Measurements from ENCODE around the gene NSDHL. TPM values are rescaled to one million over a fixed set of nuclear protein-coding genes. Genes with fewer than 3 reads are reported as not detected.
"Not testable (repeated sequence)": the region's sequence is repeated elsewhere in the genome, so short reads cannot be mapped to it uniquely, and the experiment has no call there.

Gene NSDHL
- total RNA-seq, 1 donor from 2014 or later: 8.8 TPM

- Histone ChIP-seq H3K27me3 (no peaks in the 10 kb centered on the region), H3K36me3 (no peaks in the 10 kb centered on the region), H3K27ac (no peak overlapping the region), H3K9me3 (no peaks in the 10 kb centered on the region), H3K4me3 (no peak overlapping the region), H3K4me1 (peaks cover 0 to 3% of the 10 kb centered on the region in 2 donors)
- TF ChIP-seq CTCF (IDR thresholded peaks at IDR 0.05): peak; percentile 33 to 70 (median 65)
- peak in 1 of 2 donors; percentile 75 for DNase-seq (ENCODE audit: low spot score in 2 of 2)
- intact Hi-C loops (cut with DNase I): no loop called here
These were observed 73.6 kb downstream of the NSDHL start for GRCh38 chrX:152904151-152905080.

- Histone ChIP-seq H3K36me3 (no peaks in the 10 kb centered on the region), H3K27me3 (no peaks in the 10 kb centered on the region), H3K27ac (no peak overlapping the region), H3K4me1 (peaks cover 0 to 3% of the 10 kb centered on the region in 2 donors), H3K9me3 (no peaks in the 10 kb centered on the region), H3K4me3 (no peak overlapping the region)
- TF ChIP-seq CTCF (IDR thresholded peaks at IDR 0.05): no peak
- intact Hi-C loops (cut with DNase I): no loop called here
- DNase-seq (ENCODE audit: low spot score in 2 of 2): no peak
These were observed 74.2 kb downstream of the NSDHL start for GRCh38 chrX:152905081-152905420.

- Histone ChIP-seq H3K27ac (no peak overlapping the region), H3K36me3 (no peaks in the 10 kb centered on the region), H3K4me1 (no peaks in the 10 kb centered on the region), H3K4me3 (no peak overlapping the region), H3K9me3 (no peaks in the 10 kb centered on the region), H3K27me3 (no peaks in the 10 kb centered on the region)
- TF ChIP-seq CTCF (IDR thresholded peaks at IDR 0.05): no peak
- no peak for DNase-seq (ENCODE audit: low spot score in 2 of 2)
- intact Hi-C loops (cut with DNase I): no loop called here
These were observed 76.3 kb downstream of the NSDHL start for GRCh38 chrX:152907084-152907651.

- Histone ChIP-seq H3K27me3 (no peaks in the 10 kb centered on the region), H3K4me3 (no peak overlapping the region), H3K9me3 (no peaks in the 10 kb centered on the region), H3K36me3 (no peaks in the 10 kb centered on the region), H3K4me1 (no peaks in the 10 kb centered on the region), H3K27ac (no peak overlapping the region)
- intact Hi-C loops (cut with DNase I): no loop called here
- TF ChIP-seq CTCF (IDR thresholded peaks at IDR 0.05): no peak
- no peak for DNase-seq (ENCODE audit: low spot score in 2 of 2)
These were observed 77.6 kb downstream of the NSDHL start for GRCh38 chrX:152908486-152908885.

- H3K27me3 ChIP-seq; intact Hi-C loops (cut with DNase I); H3K4me3 ChIP-seq; H3K9me3 ChIP-seq; H3K4me1 ChIP-seq; H3K36me3 ChIP-seq; DNase-seq (ENCODE audit: low spot score in 2 of 2); H3K27ac ChIP-seq: not testable (repeated sequence)
These were observed 79.2 kb downstream of the NSDHL start for GRCh38 chrX:152910018-152910417.

GRCh38 chrX:152912106-152912505, 81.2 kb downstream of the NSDHL start:
- intact Hi-C loops (cut with DNase I): no loop called here
- Histone ChIP-seq H3K4me1 (no peaks in the 10 kb centered on the region), H3K27ac (no peak overlapping the region), H3K9me3 (no peaks in the 10 kb centered on the region), H3K4me3 (no peak overlapping the region), H3K27me3 (no peaks in the 10 kb centered on the region), H3K36me3 (no peaks in the 10 kb centered on the region)
- DNase-seq (ENCODE audit: low spot score in 2 of 2): no peak
- no peak for TF ChIP-seq CTCF (IDR thresholded peaks at IDR 0.05)
